GM23248 (cell line): ENCODE results near the gene FUT9. TPM values are rescaled to one million over a fixed set of nuclear protein-coding genes. Genes with fewer than 3 reads are reported as not detected.

Source experiments
- DNase-seq: peaks from one replicate; pipeline ENCODE4 v3.0.0-alpha.2; 2015
- H2AFZ ChIP-seq: fragments of 200-600 bp; sonication (generic); 2 replicates; pipeline ENCODE4 v1.6.1; 2016; ENCODE audit warnings: antibody characterized with exemption
- H3F3A ChIP-seq: fragments of 200-600 bp; sonication (generic); 2 replicates; pipeline ENCODE4 v1.6.1; 2016; ENCODE audit warnings: mild to moderate bottlenecking, antibody characterized with exemption, mixed run types; ENCODE audit not compliant: insufficient read depth
- H3K27ac ChIP-seq: fragments of 200-600 bp; sonication (generic); 2 replicates; pipeline ENCODE4 v1.5.1; 2016; ENCODE audit warnings: mild to moderate bottlenecking
- H3K27me3 ChIP-seq: fragments of 200-600 bp; sonication (generic); replicated peaks from 2 replicates; pipeline ENCODE4 v1.6.1; 2016; ENCODE audit warnings: mild to moderate bottlenecking; ENCODE audit not compliant: insufficient read depth
- H3K36me3 ChIP-seq: fragments of 200-600 bp; sonication (generic); 2 replicates; pipeline ENCODE4 v1.6.1; 2016; ENCODE audit warnings: low read depth, mild to moderate bottlenecking
- H3K4me1 ChIP-seq: fragments of 200-600 bp; sonication (generic); 2 replicates; pipeline ENCODE4 v1.6.1; 2016; ENCODE audit warnings: mild to moderate bottlenecking; ENCODE audit not compliant: insufficient read depth
- H3K4me2 ChIP-seq: fragments of 200-600 bp; sonication (generic); one replicate; pipeline ENCODE4 v1.6.1; 2016; ENCODE audit warnings: mild to moderate bottlenecking; ENCODE audit not compliant: unreplicated experiment
- H3K4me3 ChIP-seq: fragments of 200-600 bp; sonication (generic); 2 replicates; pipeline ENCODE4 v1.5.1; 2016; ENCODE audit warnings: mild to moderate bottlenecking
- H3K79me2 ChIP-seq: fragments of 200-600 bp; sonication (generic); 2 replicates; pipeline ENCODE4 v1.6.1; 2016; ENCODE audit warnings: mild to moderate bottlenecking; ENCODE audit not compliant: insufficient read depth
- H3K9ac ChIP-seq: fragments of 200-600 bp; sonication (generic); 2 replicates; pipeline ENCODE4 v1.6.1; 2016; ENCODE audit warnings: mild to moderate bottlenecking
- H3K9me2 ChIP-seq: fragments of 200-600 bp; sonication (generic); 2 replicates; pipeline ENCODE4 v1.6.1; 2016; ENCODE audit warnings: mixed run types, mild to moderate bottlenecking, moderate library complexity; ENCODE audit not compliant: insufficient read depth
- H3K9me3 ChIP-seq: fragments of 200-600 bp; sonication (generic); one replicate; pipeline ENCODE4 v1.6.1; 2017; ENCODE audit warnings: low read depth
- H4K20me1 ChIP-seq: fragments of 200-600 bp; sonication (generic); 2 replicates; pipeline ENCODE4 v1.6.0; 2016; ENCODE audit not compliant: insufficient read depth
- EZH2 ChIP-seq: fragments of 200-600 bp; sonication (generic); IDR thresholded peaks from 2 replicates; pipeline ENCODE4 v1.6.1; 2018; ENCODE audit warnings: antibody characterized with exemption, mild to moderate bottlenecking; ENCODE audit not compliant: insufficient read depth, poor library complexity, severe bottlenecking
- EZH2phosphoT487 ChIP-seq: fragments of 200-600 bp; sonication (generic); IDR thresholded peaks from 2 replicates; pipeline ENCODE4 v1.6.1; 2018; ENCODE audit warnings: antibody characterized with exemption, moderate library complexity, mild to moderate bottlenecking, low read depth; ENCODE audit not compliant: insufficient read depth
- WGBS, 2 experiments: methylation state at CpG; one replicate each; pipeline ENCODE4 v1.1.6; 2015 to 2017; ENCODE audit warnings: low lambda C conversion rate in 2 of 2, low coverage in 1 of 2; ENCODE audit errors: missing lambda C conversion rate in 2 of 2; 5-methylcytosine and 5-hydroxymethylcytosine counted together
- in situ Hi-C: fragments of 300-500 bp; cut with MboI; formaldehyde crosslinking; loops from 2 replicates; pipeline ENCODE4 v1.15.0; 2020
- polyA plus RNA-seq: library from polyadenylated mRNA; unstranded; fragments of >200 nt; fragmentation: Nextera tagmentation; extraction: Ambion mirVana; gene quantifications from 2 replicates; pipeline ENCODE4 v1.2.1, GENCODE V29; 2016
- total RNA-seq: library from RNA; depleted of rRNA; stranded (reverse); fragments of >200 nt; shearing (Covaris generic); gene quantifications from 2 replicates; pipeline ENCODE4 v1.2.3, GENCODE V29; 2014

FUT9 gene
- total and polyA plus RNA-seq, 2 experiments from 2014 or later = not detected

DNA sequence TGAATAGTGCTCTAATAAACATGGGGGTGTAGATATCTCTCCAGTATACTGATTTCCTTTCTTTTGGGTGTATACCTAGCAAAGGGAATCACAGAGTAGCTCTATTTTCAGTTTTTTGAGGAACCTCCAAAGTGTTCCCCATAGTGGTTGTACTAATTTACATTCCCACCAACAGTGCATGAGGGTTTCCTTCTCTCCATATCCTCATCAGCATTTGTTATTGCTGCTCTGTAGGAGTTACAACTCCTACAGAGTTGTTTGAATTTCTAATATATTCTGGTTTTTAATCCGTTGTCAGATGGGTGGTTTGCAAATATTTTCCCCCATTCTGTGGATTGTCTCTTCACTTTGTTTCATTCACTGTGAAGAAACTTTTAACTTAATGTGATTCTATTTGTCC lies 207.9 kb downstream of the FUT9 start:
- in situ Hi-C loops = no loop called here
- Histone ChIP-seq H3K27ac (no peak overlapping the region), H3K79me2 (no peaks in the 10 kb centered on the region), H3F3A (no peaks in the 10 kb centered on the region), H2AFZ (no peak overlapping the region), H3K4me1 (no peaks in the 10 kb centered on the region), H3K9me2 (no peaks in the 10 kb centered on the region), H3K36me3 (no peaks in the 10 kb centered on the region), H3K9ac (no peak overlapping the region), H3K9me3 (no peaks in the 10 kb centered on the region), H3K4me3 (no peak overlapping the region), H4K20me1 (no peaks in the 10 kb centered on the region), H3K27me3 (no peaks in the 10 kb centered on the region), H3K4me2 (no peak overlapping the region)
- TF ChIP-seq EZH2phosphoT487 (no peak), EZH2 (no peak)
- 16 to 18% methylated on average over 1 of the region's 1 CpG for WGBS, 2 experiments
- no peak for DNase-seq

DNA sequence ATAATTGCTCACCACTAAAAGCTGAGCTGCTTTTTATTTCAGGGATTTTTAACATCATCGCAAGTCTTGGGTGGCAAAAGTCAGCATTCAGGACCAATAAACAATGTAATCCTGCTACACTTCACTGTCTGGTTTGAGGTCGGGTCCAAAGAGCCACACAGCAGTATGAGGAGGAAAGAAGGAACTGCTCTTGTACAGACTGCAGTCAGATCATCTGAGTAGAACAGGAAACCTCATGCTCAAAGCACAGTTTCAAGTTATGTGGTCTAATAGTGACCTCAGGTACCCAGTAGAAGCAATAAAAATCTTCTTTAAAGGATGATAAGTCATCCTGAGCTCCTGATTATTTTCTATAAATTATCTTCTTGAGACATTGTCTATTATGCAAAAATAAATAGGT lies 211.4 kb downstream of the FUT9 start:
- DNase-seq = no peak
- H3F3A ChIP-seq = no peaks in the 10 kb centered on the region
- no peaks in the 10 kb centered on the region for H3K4me1 ChIP-seq
- H3K27ac ChIP-seq = no peak overlapping the region
- H3K79me2 ChIP-seq = no peaks in the 10 kb centered on the region
- no peaks in the 10 kb centered on the region for H3K27me3 ChIP-seq
- TF ChIP-seq EZH2 (no peak), EZH2phosphoT487 (no peak)
- H3K9me2 ChIP-seq = no peaks in the 10 kb centered on the region
- in situ Hi-C loops = no loop called here
- no peaks in the 10 kb centered on the region for H4K20me1 ChIP-seq
- no peak overlapping the region for H3K4me3 ChIP-seq
- H3K36me3 ChIP-seq = no peaks in the 10 kb centered on the region
- no peak overlapping the region for H3K9ac ChIP-seq
- H2AFZ ChIP-seq = no peak overlapping the region
- H3K4me2 ChIP-seq = no peak overlapping the region
- WGBS, 2 experiments = 29 to 32% methylated on average over 2 of the region's 2 CpGs
- no peaks in the 10 kb centered on the region for H3K9me3 ChIP-seq

GRCh38 chr6:96234444-96234843 lies 218.7 kb downstream of the FUT9 start:
- Histone ChIP-seq H4K20me1 (no peaks in the 10 kb centered on the region), H3K27ac (no peak overlapping the region), H3K9ac (no peak overlapping the region), H3K9me2 (no peaks in the 10 kb centered on the region), H3K27me3 (no peaks in the 10 kb centered on the region), H3K4me3 (no peak overlapping the region), H3K4me1 (no peaks in the 10 kb centered on the region), H3K9me3 (no peaks in the 10 kb centered on the region), H3K36me3 (no peaks in the 10 kb centered on the region), H3K4me2 (no peak overlapping the region), H2AFZ (no peak overlapping the region), H3F3A (no peaks in the 10 kb centered on the region), H3K79me2 (no peaks in the 10 kb centered on the region)
- TF ChIP-seq EZH2phosphoT487 = no peak
- no peak for TF ChIP-seq EZH2
- no peak for DNase-seq
- 8 to 21% methylated on average over 2 of the region's 2 CpGs for WGBS, 2 experiments
- in situ Hi-C loops = no loop called here

- H2AFZ ChIP-seq = no peak overlapping the region
- no peaks in the 10 kb centered on the region for H3K79me2 ChIP-seq
- no peak for TF ChIP-seq EZH2phosphoT487
- TF ChIP-seq EZH2 = no peak
- H3K27ac ChIP-seq = no peak overlapping the region
- no peak overlapping the region for H3K4me3 ChIP-seq
- H3K9ac ChIP-seq = no peak overlapping the region
- H3K4me1 ChIP-seq = no peaks in the 10 kb centered on the region
- H3K36me3 ChIP-seq = no peaks in the 10 kb centered on the region
- in situ Hi-C loops = no loop called here
- no peak for DNase-seq
- no peaks in the 10 kb centered on the region for H3K9me2 ChIP-seq
- no peaks in the 10 kb centered on the region for H4K20me1 ChIP-seq
- no peaks in the 10 kb centered on the region for H3K27me3 ChIP-seq
- H3F3A ChIP-seq = no peaks in the 10 kb centered on the region
- 39 to 45% methylated on average over 5 of the region's 5 CpGs for WGBS, 2 experiments
- no peak overlapping the region for H3K4me2 ChIP-seq
- no peaks in the 10 kb centered on the region for H3K9me3 ChIP-seq
These were observed 220.2 kb downstream of the FUT9 start for GRCh38 chr6:96235927-96236326.

- Histone ChIP-seq H3K36me3 (no peaks in the 10 kb centered on the region), H3K9ac (no peak overlapping the region), H3K4me3 (no peak overlapping the region), H3K79me2 (no peaks in the 10 kb centered on the region), H3K4me2 (no peak overlapping the region), H3K27ac (no peak overlapping the region), H3K27me3 (no peaks in the 10 kb centered on the region), H3K9me2 (no peaks in the 10 kb centered on the region), H4K20me1 (no peaks in the 10 kb centered on the region), H3K4me1 (no peaks in the 10 kb centered on the region), H3F3A (no peaks in the 10 kb centered on the region), H2AFZ (no peak overlapping the region), H3K9me3 (no peaks in the 10 kb centered on the region)
- in situ Hi-C loops = no loop called here
- TF ChIP-seq EZH2phosphoT487 = no peak
- no peak for TF ChIP-seq EZH2
- WGBS, 2 experiments = 20 to 29% methylated on average over 3 of the region's 3 CpGs
- no peak for DNase-seq
These were observed 220.7 kb downstream of the FUT9 start for GRCh38 chr6:96236471-96236870.
